HFF-Myc (cell line): ENCODE data around the gene RNF112.

Experiments used
- DNase-seq: peaks from one replicate; pipeline ENCODE4 v3.0.0-alpha.2; 2011; ENCODE audit warnings: low read depth; ENCODE audit errors: extremely low read depth
- H3K4me3 ChIP-seq: replicated peaks from 2 replicates; pipeline ENCODE4 v1.5.1; 2011; ENCODE audit warnings: low read depth, mild to moderate bottlenecking, control low read depth, low read length
- CTCF ChIP-seq: IDR thresholded peaks from 2 replicates; pipeline ENCODE4 v1.5.1; 2012; ENCODE audit warnings: mild to moderate bottlenecking, low read depth, low read length, control low read depth; ENCODE audit errors: missing control alignments

RNF112 gene

GRCh38 chr17:19388791-19389785, 21.9 kb upstream of the RNF112 start:
- no peak for DNase-seq
- H3K4me3 ChIP-seq: no peak overlapping the region
- TF ChIP-seq CTCF: no peak

GRCh38 chr17:19390951-19391350, 20.1 kb upstream of the RNF112 start:
- no peak for DNase-seq
- H3K4me3 ChIP-seq: no peak overlapping the region
- no peak for TF ChIP-seq CTCF

- DNase-seq: no peak
- no peak overlapping the region for H3K4me3 ChIP-seq
- TF ChIP-seq CTCF: no peak
These were observed 19.6 kb upstream of the RNF112 start for GRCh38 chr17:19391432-19391831.

- DNase-seq: no peak
- TF ChIP-seq CTCF: no peak
- no peak overlapping the region for H3K4me3 ChIP-seq
These were observed 18.7 kb upstream of the RNF112 start for GRCh38 chr17:19392303-19392702.

- no peak for TF ChIP-seq CTCF
- H3K4me3 ChIP-seq: no peak overlapping the region
- DNase-seq: no peak
These were observed 13.4 kb upstream of the RNF112 start for GRCh38 chr17:19397556-19398041.

- no peak for TF ChIP-seq CTCF
- H3K4me3 ChIP-seq: no peak overlapping the region
- no peak for DNase-seq
These were observed 12.5 kb upstream of the RNF112 start for GRCh38 chr17:19398301-19399181.
